Neutrophil (primary cell): ENCODE data around the gene FABP1.

Source experiments
- H3K27ac ChIP-seq: fragments of 200-600 bp; sonication (generic); 2 replicates; pipeline ENCODE4 v1.5.1; 2016; ENCODE audit warnings: mild to moderate bottlenecking, moderate library complexity
- H3K27me3 ChIP-seq: fragments of 200-600 bp; sonication (generic); 2 replicates; pipeline ENCODE4 v1.6.0; 2016; ENCODE audit warnings: mild to moderate bottlenecking
- H3K36me3 ChIP-seq: fragments of 200-600 bp; sonication (generic); 2 replicates; pipeline ENCODE4 v1.5.1; 2017
- H3K4me1 ChIP-seq, 2 experiments: fragments of 200-600 bp in 1 of 2; sonication (generic) in 1 of 2; 1 replicate in 1 of 2; 2 replicates in 1 of 2; pipeline versions ENCODE4 v1.5.1 to v1.6.1; 2013 to 2016; ENCODE audit warnings: low read depth in 1 of 2, low read length in 1 of 2, mild to moderate bottlenecking in 1 of 2, moderate library complexity in 1 of 2; ENCODE audit not compliant: control insufficient read depth in 1 of 2, insufficient read depth in 1 of 2
- H3K4me3 ChIP-seq, 2 experiments: fragments of 200-600 bp in 1 of 2; sonication (generic) in 1 of 2; 1 replicate in 1 of 2; 2 replicates in 1 of 2; pipeline ENCODE4 v1.5.1; 2013 to 2016; ENCODE audit warnings: low read depth in 1 of 2, low read length in 1 of 2, mild to moderate bottlenecking in 1 of 2, moderate library complexity in 1 of 2
- H3K9me3 ChIP-seq: fragments of 200-600 bp; sonication (generic); 2 replicates; pipeline ENCODE4 v1.5.1; 2016
- CTCF ChIP-seq: fragments of 200-600 bp; sonication (generic); IDR thresholded peaks from 2 replicates; pipeline ENCODE4 v1.5.1; 2016; ENCODE audit warnings: antibody characterized with exemption

Gene FABP1

GRCh38 chr2:88117973-88118372, 9.9 kb downstream of the FABP1 start:
- no peaks in the 10 kb centered on the region for H3K4me1 ChIP-seq
- no peaks in the 10 kb centered on the region for H3K9me3 ChIP-seq
- TF ChIP-seq CTCF: no peak
- H3K4me3 ChIP-seq: no peak overlapping the region
- no peak overlapping the region for H3K27ac ChIP-seq
- no peaks in the 10 kb centered on the region for H3K36me3 ChIP-seq
- H3K27me3 ChIP-seq: peaks cover 5% of the 10 kb centered on the region

GRCh38 chr2:88116669-88117432, 11.0 kb downstream of the FABP1 start:
- TF ChIP-seq CTCF: no peak
- no peak overlapping the region for H3K4me3 ChIP-seq
- no peaks in the 10 kb centered on the region for H3K36me3 ChIP-seq
- no peaks in the 10 kb centered on the region for H3K27me3 ChIP-seq
- no peak overlapping the region for H3K27ac ChIP-seq
- H3K9me3 ChIP-seq: no peaks in the 10 kb centered on the region
- no peaks in the 10 kb centered on the region for H3K4me1 ChIP-seq

GRCh38 chr2:88115825-88116518, 11.9 kb downstream of the FABP1 start:
- no peaks in the 10 kb centered on the region for H3K4me1 ChIP-seq
- H3K27ac ChIP-seq: no peak overlapping the region
- H3K4me3 ChIP-seq: no peak overlapping the region
- H3K9me3 ChIP-seq: no peaks in the 10 kb centered on the region
- TF ChIP-seq CTCF: no peak
- no peaks in the 10 kb centered on the region for H3K27me3 ChIP-seq
- H3K36me3 ChIP-seq: no peaks in the 10 kb centered on the region

- no peak for TF ChIP-seq CTCF
- H3K36me3 ChIP-seq: no peaks in the 10 kb centered on the region
- H3K9me3 ChIP-seq: no peaks in the 10 kb centered on the region
- no peak overlapping the region for H3K27ac ChIP-seq
- no peaks in the 10 kb centered on the region for H3K4me1 ChIP-seq
- H3K4me3 ChIP-seq: no peak overlapping the region
- H3K27me3 ChIP-seq: no peaks in the 10 kb centered on the region
Observed at GRCh38 chr2:88114889-88115288, 13.0 kb downstream of the FABP1 start.

GRCh38 chr2:88113069-88113468, 14.8 kb downstream of the FABP1 start:
- Histone ChIP-seq H3K4me1 (no peaks in the 10 kb centered on the region), H3K36me3 (no peaks in the 10 kb centered on the region), H3K27me3 (no peaks in the 10 kb centered on the region), H3K27ac (no peak overlapping the region), H3K9me3 (no peaks in the 10 kb centered on the region), H3K4me3 (no peak overlapping the region)
- no peak for TF ChIP-seq CTCF
